GM21515 (cell line): ENCODE measurements around the gene HNRNPA0.

ENCODE experiments used
- ATAC-seq: cut with Tn5 transposase; IDR thresholded peaks from one replicate; pipeline ENCODE4 v1.9.1; 2021; ENCODE audit not compliant: unreplicated experiment

Gene HNRNPA0

DNA sequence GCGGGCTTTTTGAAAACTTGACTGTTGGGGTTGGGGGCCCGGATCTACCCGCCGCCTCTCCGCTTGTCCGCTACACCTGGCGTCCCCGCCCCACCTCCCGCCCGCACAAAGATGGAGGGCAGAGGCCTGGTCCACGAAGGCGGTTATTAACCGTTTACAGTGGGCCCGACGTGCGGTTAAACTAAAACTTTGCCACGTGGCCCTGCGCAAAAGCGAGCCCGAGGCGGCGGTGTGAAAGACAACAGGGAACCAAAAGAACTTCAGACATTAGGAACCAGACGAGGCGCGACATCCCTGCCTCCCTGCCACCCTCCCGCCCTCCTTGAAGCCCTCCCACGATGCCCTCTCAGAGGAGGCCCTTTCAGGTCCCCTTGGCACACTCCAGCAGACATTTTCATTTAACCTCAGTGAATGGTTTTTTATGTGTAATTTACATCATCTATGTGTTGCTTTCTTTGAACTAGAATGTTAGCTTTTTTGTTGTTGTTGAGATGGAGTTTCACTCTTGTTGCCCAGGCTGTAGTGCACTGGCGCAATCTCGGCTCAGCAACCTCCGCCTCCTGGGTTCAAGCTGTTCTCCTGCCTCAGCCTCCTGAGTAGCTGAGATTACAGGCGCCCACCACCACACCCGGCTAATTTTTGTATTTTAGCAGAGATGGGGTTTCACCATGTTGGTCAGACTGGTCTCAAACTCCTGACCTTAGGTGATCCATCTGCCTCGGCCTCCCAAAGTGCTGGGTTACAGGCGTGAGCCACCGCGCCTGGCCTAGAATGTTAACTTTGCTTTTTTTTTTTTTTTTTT, 999 bp upstream of the HNRNPA0 start:
- peak; percentile 19 for ATAC-seq

DNA sequence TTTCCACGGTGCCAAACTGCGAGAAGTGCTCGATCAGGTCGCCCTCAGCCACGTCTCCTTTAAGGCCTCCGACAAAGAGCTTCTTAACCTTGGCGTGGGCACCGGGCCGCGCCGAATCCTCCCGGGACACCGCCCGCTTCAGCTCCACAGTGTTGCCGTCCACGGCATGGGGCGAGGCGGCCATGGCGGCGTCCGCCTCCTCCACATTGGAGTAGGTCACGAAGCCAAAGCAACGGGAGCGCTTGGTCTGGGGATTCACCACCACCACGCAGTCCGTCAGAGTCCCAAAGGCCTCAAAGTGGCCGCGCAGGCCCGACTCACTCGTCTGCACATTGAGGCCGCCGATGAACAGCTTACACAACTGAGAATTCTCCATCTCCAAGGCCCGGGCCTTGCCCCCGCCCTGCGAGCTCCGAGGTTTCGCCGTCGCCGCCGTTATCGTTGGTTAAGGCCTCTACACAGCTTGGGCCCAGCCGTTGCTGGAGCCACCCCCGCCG, 424 bp downstream of the HNRNPA0 start:
- peak; percentile 5 for ATAC-seq

DNA sequence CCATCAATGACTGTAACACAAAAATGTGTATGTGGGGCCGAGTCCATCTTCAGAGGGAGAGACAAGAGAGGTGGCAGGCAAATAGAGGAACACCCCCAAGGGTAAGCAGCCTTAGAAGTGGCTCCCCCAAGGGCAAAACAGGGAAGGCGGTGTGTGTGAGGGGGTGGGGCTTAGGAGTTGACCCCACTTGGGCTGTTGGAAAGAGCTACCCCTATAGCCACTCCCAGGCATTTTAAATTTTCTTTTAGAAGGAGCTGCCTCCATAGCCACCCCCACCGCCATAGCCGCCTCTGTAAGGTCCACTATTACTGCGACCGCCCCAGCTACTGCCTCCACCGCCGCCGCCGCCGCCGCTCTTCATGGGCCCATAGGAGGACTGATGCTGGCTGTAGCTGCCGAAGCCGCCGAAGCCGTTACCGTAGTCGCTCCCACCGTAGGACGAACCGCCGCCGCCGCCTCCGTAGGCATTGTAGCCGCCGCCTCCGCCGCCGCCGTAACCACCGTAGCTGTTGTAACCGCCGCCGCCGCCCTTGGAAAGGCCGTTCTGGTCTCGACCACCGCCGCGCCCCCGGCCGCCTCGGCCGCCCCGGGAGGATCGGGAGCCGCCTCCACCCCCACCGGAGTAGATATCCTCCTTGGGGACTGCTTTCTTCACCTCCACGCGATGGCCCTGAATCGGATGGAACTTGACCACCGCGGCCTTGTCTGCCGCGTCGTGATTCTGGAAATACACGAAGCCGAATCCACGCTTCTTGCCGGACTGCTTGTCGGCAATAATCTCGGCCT, 1.1 kb downstream of the HNRNPA0 start:
- ATAC-seq, result no peak

DNA sequence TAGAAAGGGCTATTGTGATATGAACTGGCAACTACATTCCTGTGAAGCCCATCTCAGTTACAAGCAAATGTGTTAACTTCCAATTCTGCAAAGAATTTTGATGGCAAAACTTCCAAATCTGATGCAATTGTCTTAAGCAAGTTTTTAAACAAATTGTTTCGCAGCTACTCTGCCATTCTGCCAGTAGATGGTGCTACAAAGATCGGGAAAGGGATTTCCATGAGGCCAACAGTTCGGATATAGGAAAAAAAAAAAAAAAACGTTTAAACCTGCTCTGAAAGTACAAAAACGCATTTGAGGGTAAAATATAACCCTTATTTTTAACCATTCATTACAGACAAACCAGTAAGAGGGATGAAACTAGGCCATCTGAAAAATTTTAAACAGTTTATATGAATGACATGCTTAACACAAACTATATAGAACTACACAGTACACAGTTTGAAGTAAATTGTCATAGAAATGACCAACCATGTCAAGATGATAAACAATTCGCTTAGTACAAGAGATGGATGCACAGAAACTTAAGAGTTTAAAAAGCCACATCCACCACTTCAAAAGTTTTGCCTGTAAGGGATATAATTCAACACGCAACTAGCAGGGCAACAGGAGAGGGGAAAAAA, 2.2 kb downstream of the HNRNPA0 start:
- no peak for ATAC-seq

DNA sequence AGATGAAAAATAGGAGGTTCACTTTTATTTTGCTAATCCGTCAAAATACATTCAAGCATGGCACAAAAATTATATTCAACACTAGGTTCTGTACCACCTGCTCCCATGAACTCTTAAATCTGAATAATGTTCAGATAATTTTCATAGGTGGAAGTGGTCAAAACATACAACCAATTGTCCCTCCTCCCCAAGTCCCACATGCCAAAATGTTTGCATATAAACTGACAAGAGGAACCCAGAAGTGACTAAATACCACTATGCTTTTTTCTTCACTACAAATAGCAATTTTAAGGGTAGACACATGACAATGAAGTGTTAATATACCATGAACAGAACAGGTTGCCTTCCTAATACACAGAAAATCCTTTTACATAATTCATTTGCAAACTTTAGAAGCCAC, 3.7 kb downstream of the HNRNPA0 start:
- ATAC-seq, result no peak

DNA sequence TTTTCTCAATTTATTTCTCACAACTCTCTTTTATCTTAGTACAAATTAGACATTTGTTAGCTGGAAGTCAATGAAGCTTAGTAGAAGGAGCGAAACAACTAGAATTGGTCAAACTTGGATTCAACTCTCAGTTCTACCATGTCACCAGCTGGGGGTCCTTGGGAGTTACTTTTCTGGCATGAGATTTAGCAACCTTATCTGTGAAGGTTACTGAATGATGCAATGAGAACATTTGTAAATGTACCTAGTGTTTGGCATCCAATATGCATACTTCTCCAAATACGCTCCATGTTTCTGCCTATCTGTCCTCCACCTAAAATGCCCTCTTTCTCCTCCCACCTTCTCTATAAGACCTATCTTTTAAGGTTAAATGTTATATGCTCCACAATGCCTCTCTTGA, 6.3 kb downstream of the HNRNPA0 start:
- ATAC-seq, result no peak

DNA sequence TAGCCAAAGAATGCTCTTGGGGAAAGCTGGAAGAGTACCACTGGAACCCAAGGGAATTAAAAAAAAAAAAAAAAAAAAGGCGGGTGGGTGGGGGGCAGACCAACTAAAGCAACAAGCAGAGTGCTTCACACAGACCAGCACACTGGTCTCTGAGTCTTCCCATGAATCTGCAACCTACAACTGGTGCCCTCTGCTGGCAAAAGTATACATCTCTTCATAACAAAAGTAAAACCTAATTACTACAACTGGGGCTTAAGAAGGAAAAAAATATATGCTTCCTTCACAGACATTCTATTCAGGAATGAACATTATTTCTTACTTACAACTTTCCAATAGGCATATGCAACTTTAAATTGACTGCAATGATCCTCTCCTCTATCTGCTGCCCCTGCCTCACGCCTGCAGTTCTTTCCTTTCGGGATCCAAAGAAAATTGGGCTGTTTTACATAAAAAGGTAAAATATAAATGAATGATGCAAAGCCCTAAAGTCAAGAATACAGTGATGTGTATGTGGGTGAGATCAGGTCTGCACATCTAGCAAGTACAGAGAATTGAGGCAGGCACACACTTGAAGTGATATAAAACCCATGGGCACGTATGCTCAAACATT, 11.0 kb downstream of the HNRNPA0 start:
- peak; percentile 74 for ATAC-seq

DNA sequence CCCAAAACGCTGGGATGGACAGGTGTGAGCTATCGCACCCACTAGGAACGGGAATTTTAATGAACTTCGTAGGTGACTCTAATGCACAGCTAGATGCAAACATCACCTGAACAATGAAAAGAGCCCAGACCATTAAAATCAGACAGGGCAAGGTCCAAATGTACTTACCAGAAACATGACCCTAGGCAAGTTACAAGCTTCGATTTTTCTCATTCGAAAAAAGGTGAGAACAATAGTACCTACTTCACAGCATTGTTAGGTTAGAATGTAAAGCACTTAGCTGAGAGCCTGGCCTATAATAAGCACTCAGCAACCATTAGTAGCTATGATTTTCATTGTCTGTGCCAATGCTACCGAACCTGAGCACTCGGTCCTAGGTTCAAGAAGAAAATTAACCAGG, 12.4 kb downstream of the HNRNPA0 start:
- ATAC-seq, result no peak

DNA sequence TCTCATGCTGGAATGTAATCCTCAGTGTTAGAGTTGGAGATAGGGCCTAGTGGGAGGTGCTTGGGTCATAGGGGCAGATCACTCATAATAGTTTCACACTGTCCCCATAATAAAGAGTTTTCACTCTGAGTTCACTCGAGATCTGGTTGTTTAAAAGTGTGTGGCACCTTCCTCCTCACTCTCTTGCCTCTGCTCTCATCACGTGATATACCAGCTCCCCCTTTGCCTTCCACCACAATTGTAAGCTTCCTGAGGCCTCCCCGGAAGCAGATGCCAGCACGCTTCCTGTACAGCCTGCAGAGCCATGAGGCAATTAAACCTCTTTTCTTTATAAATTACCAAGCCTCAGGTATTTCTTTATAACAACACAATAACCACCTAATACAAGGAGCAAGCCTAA, 14.4 kb downstream of the HNRNPA0 start:
- no peak for ATAC-seq

DNA sequence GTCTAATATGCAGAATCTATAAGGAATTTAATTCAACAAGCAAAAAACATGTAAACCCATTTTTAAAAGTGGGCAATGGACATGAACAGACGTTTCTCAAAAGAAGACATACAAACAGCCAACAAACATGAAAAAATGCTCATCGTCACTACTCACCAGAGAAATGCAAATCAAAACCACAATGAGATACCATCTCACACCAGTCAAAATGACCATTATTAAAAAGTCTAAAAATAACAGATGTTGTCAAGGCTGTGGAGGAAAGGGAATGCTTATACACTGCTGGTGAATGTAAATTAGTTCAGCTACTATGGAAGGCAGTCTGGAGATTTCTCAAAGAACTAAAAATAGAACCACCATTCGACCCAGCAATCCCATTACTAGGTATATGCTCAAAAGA, 15.2 kb downstream of the HNRNPA0 start:
- ATAC-seq, result no peak

DNA sequence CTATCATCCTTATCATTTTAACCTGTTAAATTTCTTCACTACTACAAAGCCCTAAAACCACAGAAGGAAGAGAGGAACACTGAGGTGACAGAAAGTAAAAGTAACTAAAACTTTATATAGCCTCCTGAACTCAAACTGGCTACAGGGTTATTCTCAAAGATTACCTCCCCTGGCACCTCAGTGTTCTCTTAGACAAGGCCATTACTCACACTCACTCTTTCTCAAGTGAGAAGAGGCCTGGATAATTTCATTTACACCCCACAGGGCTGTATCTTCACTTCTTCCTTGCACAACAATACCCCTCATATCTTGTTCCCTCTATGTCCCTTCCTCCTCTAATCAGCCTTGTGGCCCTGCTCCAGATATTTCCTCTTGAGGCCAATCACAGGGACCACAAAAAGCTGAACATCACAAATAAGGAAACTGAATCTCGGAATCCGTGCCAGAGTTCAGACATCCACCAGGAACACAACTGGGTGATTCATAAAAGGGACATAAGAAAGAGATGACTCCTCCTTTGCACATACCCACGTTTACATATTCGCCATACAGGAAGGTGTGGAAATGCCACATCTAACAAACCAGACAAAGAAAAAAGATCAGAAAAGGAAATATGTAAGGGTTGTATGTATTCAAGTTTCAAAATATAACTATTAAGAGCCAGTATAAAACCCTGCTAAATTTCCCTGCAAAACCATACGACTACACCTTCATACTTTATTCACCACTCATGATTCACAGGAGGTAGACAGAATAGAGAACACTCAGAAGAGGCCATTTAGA, 16.6 kb downstream of the HNRNPA0 start:
- ATAC-seq, result no peak

DNA sequence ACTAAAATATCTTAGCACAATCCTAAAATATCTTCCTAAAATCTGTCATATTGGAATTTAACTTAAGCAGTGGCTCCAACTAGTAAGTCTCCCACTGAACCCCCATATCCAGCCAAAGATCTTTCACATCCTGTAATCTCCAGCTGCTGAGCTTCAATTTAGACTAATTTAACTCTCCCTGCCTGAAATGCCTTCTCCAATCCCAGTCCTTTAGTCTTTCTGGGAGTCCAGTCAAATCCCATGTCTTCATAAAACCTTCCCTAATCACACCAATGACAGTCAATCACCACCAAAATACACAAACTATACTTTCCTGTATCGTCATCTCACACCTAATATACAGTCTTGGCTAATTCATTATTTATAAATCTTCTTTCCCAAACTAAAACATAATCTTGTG, 17.7 kb downstream of the HNRNPA0 start:
- ATAC-seq, result no peak

DNA sequence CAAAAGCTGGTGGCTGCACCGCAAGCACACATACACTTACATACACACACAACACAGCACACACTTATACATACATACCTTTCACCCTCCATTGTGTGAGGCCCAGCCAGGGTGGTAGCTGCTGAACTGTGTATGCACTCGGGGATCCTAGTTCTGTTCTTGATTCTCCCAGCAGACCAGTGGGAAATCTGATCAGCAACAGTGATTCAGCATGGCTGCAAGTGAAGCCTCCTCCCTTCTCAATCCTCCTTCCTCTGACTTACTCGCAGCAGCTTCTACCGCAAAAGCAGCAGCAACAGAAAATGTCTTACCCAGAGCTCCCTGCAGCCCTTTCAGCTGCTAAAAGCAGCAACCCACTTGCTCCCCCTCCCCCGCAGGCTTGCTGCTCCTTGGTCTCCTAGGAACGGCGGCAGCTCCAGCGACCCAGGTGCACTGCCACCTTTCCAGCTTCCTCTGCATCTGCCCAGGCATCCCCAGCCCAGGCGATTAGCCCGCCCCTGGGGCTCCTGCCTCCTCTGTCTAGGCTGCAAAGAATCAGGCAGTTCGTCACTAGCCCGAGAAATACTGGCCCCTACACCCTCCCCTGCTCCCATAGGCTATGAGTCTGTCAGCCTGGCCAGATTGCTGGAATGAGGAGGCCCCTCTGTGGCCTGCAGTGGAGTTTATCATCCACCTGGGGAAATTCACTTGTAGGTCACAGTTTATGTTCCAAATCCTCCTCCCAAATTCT, 18.4 kb downstream of the HNRNPA0 start, which contains the start of gene KLHL3:
KLHL3 (minus strand) TSS at position 535 of the 730 bp plus-strand sequence; CDS start at position 92, 443 bp downstream.
- ATAC-seq, result peak; percentile 68

DNA sequence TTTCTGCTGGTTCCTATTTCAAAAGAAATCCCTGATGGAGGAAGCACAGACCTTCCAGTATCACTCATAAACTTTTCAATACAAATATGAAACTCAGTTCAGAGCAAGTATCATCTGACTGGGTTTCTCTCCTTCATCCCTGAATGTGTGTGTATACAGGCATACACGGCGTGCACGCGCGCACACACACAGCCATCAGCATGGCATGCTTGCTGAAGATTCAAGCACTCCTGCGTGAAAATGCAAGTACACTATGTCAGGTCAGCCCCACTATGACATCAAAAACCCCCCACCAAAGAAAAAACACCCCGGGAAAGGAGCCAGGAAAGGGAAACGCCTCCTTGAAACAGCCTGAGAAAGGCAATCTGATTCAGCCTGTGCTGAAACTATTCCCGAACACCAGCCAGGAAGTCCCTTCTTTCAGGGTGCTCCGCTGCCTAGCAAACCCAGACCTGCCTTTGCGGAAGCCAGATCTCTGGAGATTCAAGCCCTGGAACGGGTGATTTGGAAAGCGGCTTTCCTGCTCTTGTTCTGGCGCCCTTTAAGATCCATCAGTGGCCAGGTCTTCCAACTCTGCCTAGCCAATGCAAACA, 19.1 kb downstream of the HNRNPA0 start:
- ATAC-seq, result peak; percentile 18

DNA sequence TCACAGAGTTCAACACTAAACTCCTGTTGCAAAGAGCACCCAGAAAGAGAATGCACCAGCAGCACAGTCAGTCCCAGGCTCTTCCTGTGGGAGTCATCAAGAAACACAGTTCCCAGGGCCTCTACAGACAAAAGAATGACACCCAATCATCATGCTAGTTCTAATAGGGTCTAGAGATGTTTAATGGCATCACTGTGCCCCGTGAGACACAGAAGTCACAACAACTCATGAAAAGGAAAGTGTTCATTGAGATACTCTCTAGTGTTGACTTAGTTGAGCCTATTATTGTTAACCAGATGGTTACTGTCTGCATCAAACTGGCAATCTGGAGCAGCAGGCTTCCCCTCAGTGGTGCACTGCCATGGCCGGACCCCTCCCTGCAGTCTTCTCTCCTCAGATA, 19.8 kb downstream of the HNRNPA0 start:
- ATAC-seq, result no peak

DNA sequence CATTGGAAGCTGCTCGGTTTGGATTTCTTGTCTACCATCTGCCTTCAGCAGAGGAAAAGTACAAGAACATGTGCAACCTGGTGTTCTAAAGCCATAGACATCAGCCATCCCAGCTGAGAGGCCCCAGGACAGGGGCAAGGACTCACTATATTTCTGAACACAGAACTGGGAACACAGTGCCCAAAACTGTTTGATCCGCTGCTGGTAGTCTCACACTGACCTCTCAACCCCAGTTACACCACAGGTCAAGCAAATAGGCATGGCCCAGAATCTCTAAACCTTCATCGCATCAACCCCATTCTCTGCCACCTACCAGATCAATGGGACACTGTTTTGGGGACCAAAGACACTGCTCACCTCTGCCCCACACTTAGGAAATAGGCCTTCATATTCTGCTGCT, 20.2 kb downstream of the HNRNPA0 start:
- no peak for ATAC-seq

DNA sequence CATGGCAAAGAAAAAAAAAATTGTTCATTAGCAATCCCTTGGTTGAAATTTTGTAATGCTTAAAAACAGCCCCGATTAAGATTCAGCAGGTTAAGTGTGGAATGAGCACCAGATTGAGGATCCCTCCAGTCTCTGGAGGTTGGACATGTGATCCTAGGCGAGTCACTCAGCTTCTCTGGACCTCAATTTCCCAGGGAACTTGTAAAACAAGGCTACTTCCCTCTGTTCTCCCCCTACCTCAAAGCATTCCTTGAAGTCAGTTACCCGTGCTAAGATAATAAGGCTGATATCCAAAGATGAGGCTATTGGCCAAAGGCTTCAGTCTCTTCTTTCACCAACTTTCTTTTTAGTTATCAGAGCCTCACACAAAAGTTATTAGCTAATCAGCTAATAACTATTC, 21.2 kb downstream of the HNRNPA0 start:
- no peak for ATAC-seq

DNA sequence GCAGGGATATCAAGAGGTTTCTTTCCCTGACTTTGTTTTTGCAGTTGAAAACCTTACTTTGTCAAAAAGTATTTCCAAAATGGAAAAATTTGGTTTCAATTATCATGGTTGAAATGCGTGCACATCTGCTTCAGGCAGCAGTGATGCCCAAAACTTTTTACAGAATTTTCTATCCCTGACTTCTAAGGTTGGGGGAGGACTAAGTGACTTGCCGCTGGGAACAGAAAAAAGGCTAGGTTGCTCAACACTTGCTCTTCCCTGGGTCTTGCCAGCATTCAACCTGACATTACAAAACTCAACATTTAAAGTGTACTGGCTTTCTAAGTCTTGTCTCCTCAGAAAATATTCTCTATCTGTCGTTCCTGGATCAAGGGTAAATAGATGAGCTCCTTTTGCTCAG, 23.0 kb downstream of the HNRNPA0 start:
- no peak for ATAC-seq

DNA sequence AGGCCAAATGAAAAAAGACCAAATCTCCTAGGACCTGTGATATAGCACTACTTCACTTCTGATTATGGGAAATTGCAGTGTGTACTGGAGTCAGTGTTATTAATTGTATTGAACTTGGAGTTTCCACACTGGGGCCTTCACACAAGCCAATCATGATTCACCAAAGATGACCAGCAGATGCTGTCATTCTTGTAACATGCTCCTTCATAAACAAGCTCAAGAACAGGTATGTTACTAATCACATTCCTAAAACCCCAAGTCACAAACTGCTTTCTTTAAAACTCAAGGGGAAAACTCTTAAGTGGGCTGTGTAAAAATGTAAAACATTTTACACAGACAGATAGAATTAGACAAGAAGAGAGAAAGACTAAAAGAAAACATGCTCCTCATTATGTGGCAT, 23.8 kb downstream of the HNRNPA0 start:
- ATAC-seq, result no peak
